Right lobe of liver (tissue), 6 donors: Measurements from ENCODE around the gene ADAMTS7. TPM values are rescaled to one million over a fixed set of nuclear protein-coding genes. Genes with fewer than 3 reads are reported as not detected.
"Not testable (repeated sequence)": the region's sequence is repeated elsewhere in the genome, so short reads cannot be mapped to it uniquely, and the experiment has no call there.

Experiments
- ATAC-seq, 4 donors: fragments of 200-7000 bp; cut with Tn5 transposase; one replicate each; pipeline ENCODE4 v1.9.1; 2020; ENCODE audit warnings: mild to moderate bottlenecking in 4 of 4, moderate library complexity in 4 of 4
- DNase-seq, 3 donors: peaks; one replicate each; pipeline ENCODE4 v3.0.0-alpha.2; 2020
- H3K27ac ChIP-seq, 3 donors: fragments of 200-600 bp; one replicate each; pipeline ENCODE4 v1.8.0; 2022
- H3K27me3 ChIP-seq, 2 donors: fragments of 200-600 bp; one replicate each; pipeline ENCODE4 v1.8.0; 2022
- H3K36me3 ChIP-seq, 4 donors: fragments of 200-600 bp; sonication (generic) in 1 of 4; one replicate each; pipeline versions ENCODE4 v1.5.1 to v1.8.0; 2017 to 2022; ENCODE audit warnings: control low read depth in 1 of 4
- H3K4me1 ChIP-seq, 4 donors: fragments of 200-600 bp; sonication (generic) in 1 of 4; one replicate each; pipeline versions ENCODE4 v1.5.1 to v1.8.0; 2017 to 2022; ENCODE audit warnings: control low read depth in 1 of 4
- H3K4me3 ChIP-seq, 3 donors: fragments of 200-600 bp; one replicate each; pipeline ENCODE4 v1.8.0; 2022
- H3K9me3 ChIP-seq, 4 donors: fragments of 200-600 bp; sonication (generic) in 1 of 4; one replicate each; pipeline versions ENCODE4 v1.5.1 to v1.8.0; 2017 to 2022; ENCODE audit warnings: control low read depth in 1 of 4
- POLR2A ChIP-seq: fragments of 450-650 bp; IDR thresholded peaks from one replicate; pipeline ENCODE4 v1.6.1; 2017; ENCODE audit warnings: antibody characterized with exemption, mild to moderate bottlenecking
- WGBS: methylation state at CpG from one replicate; pipeline ENCODE4 v1.1.6; 2018; ENCODE audit warnings: low coverage, low lambda C conversion rate; ENCODE audit not compliant: insufficient coverage; ENCODE audit errors: missing lambda C conversion rate; 5-methylcytosine and 5-hydroxymethylcytosine counted together
- intact Hi-C, 2 donors: fragments of 100-400 bp; cut with DNase I; formaldehyde crosslinking; loops; one replicate each; pipeline versions ENCODE4 v1.11.2 to v1.14.1; 2022
- total RNA-seq, 6 experiments: library from RNA; depleted of rRNA in 2 of 6; stranded (reverse); fragments of >200 nt in 2 of 6; fragmentation: NEBNext Ultra II Directional in 3 of 6; extraction: Animal tissue kit (Norgen Biotek cat#: 25700) in 3 of 6; gene quantifications; one replicate each; pipeline versions ENCODE4 v1.1.0 to v1.2.4, GENCODE V29; 2016 to 2023
- TF ChIP-seq, protein P1 (sequence below), 4 donors: fragments of 200-600 bp in 3 of 4; fragments of 450-650 bp in 1 of 4; IDR thresholded peaks; one replicate each; pipeline versions ENCODE4 v1.5.1 to v1.8.0; 2016 to 2022; ENCODE audit warnings: antibody characterized with exemption in 4 of 4, mild to moderate bottlenecking in 2 of 4
- donor health status: DM: no; HTN: yes; CAD: no.
- donor health status: DM: no; HTN: no; CAD: no.
- donor health status: DM: no; HTN: no; CAD: no.
- donor health status: DM: no; HTN: yes; CAD: no.
- donor health status: DM: no; HTN: yes; CAD: no.

Gene ADAMTS7
- total RNA-seq, 6 experiments from 2014 or later = 0.49 to 1.4 (median 1.1) TPM

GRCh38 chr15:78842519-78842918, 31.3 kb upstream of the ADAMTS7 start:
- TF ChIP-seq, protein P1, sequence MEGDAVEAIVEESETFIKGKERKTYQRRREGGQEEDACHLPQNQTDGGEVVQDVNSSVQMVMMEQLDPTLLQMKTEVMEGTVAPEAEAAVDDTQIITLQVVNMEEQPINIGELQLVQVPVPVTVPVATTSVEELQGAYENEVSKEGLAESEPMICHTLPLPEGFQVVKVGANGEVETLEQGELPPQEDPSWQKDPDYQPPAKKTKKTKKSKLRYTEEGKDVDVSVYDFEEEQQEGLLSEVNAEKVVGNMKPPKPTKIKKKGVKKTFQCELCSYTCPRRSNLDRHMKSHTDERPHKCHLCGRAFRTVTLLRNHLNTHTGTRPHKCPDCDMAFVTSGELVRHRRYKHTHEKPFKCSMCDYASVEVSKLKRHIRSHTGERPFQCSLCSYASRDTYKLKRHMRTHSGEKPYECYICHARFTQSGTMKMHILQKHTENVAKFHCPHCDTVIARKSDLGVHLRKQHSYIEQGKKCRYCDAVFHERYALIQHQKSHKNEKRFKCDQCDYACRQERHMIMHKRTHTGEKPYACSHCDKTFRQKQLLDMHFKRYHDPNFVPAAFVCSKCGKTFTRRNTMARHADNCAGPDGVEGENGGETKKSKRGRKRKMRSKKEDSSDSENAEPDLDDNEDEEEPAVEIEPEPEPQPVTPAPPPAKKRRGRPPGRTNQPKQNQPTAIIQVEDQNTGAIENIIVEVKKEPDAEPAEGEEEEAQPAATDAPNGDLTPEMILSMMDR (IDR thresholded peaks at IDR 0.05) = no peak
- TF ChIP-seq POLR2A = no peak
- no peaks in the 10 kb centered on the region for H3K4me1 ChIP-seq
- H3K9me3 ChIP-seq = no peaks in the 10 kb centered on the region
- H3K27ac ChIP-seq = no peak overlapping the region
- no peaks in the 10 kb centered on the region for H3K36me3 ChIP-seq
- no peaks in the 10 kb centered on the region for H3K27me3 ChIP-seq
- intact Hi-C loops = no loop called here
- H3K4me3 ChIP-seq = no peak overlapping the region
- ATAC-seq = no peak
- 59% methylated on average over 3 of the region's 3 CpGs for whole genome bisulfite sequencing
- no peak for DNase-seq

- no peaks in the 10 kb centered on the region for H3K9me3 ChIP-seq
- no peak for ATAC-seq
- no peaks in the 10 kb centered on the region for H3K27me3 ChIP-seq
- no peaks in the 10 kb centered on the region for H3K4me1 ChIP-seq
- no peak for DNase-seq
- no peak for TF ChIP-seq POLR2A
- TF ChIP-seq, protein P1 (IDR thresholded peaks at IDR 0.05) = no peak
- no peaks in the 10 kb centered on the region for H3K36me3 ChIP-seq
- intact Hi-C loops = no loop called here
- H3K27ac ChIP-seq = no peak overlapping the region
- WGBS = 72% methylated on average over 3 of the region's 6 CpGs
- no peak overlapping the region for H3K4me3 ChIP-seq
These were observed 30.6 kb upstream of the ADAMTS7 start for GRCh38 chr15:78841891-78842290.

- DNase-seq (no peak), ATAC-seq (no peak)
- H3K4me3 ChIP-seq = no peak overlapping the region
- no peak for TF ChIP-seq POLR2A
- no peak overlapping the region for H3K27ac ChIP-seq
- no peaks in the 10 kb centered on the region for H3K9me3 ChIP-seq
- H3K36me3 ChIP-seq = no peaks in the 10 kb centered on the region
- H3K27me3 ChIP-seq = no peaks in the 10 kb centered on the region
- intact Hi-C loops = no loop called here
- no peaks in the 10 kb centered on the region for H3K4me1 ChIP-seq
- WGBS = 59% methylated on average over 3 of the region's 3 CpGs
These were observed 30.1 kb upstream of the ADAMTS7 start for GRCh38 chr15:78841376-78841706.

DNA sequence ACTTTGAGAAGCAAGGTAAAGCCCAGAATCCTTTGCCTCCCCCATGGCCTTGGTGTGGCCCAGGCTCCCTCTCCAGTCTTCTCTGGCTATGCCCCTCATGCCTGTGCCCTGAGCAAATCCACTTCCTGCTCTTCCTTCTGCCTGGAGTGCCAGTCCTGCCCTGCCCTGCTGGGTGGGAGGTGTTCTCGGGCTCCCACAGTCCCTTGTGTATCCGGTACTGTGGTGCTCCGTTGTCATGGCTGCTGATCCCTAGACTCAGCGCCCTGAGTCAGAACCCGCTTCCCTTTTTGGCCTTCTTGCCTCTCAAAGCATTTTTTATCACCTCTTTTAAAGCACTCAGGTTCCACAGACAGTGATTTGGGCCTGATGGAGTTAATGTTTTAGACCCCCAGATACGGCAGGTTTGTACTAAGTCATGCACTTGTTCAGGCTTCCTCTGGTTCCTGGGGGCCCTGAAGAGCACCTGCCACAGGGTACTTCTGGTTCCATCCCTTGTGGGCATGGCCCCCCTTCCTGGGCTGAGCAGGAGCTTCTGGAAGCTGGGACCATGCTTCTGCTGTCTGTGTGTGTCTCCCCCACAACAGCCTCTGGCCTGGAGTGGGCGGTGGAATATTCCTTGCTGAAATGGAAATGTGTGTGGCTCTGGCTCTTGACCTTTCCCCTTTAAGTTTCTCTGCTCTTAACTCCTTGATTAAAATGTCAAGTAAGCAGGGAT, 29.6 kb upstream of the ADAMTS7 start:
- DNase-seq (no peak), ATAC-seq (no peak)
- WGBS = 80% methylated on average over 4 of the region's 7 CpGs
- Histone ChIP-seq H3K4me3 (no peak overlapping the region), H3K4me1 (no peaks in the 10 kb centered on the region), H3K36me3 (no peaks in the 10 kb centered on the region), H3K27ac (no peak overlapping the region), H3K27me3 (no peaks in the 10 kb centered on the region), H3K9me3 (no peaks in the 10 kb centered on the region)
- intact Hi-C loops = no loop called here
- TF ChIP-seq, protein P1 (IDR thresholded peaks at IDR 0.05) = no peak
- no peak for TF ChIP-seq POLR2A

- DNase-seq, H3K36me3 ChIP-seq, H3K9me3 ChIP-seq, intact Hi-C loops, H3K27me3 ChIP-seq, H3K4me1 ChIP-seq, H3K4me3 ChIP-seq, ATAC-seq, H3K27ac ChIP-seq: not testable (repeated sequence)
- 89% methylated on average over 1 of the region's 6 CpGs for WGBS
These were observed 27.9 kb upstream of the ADAMTS7 start for GRCh38 chr15:78839151-78839550.
